NCI-H524 treated with DMSO at 0.1 percent for 48 hours (cell line): ENCODE data around the gene CLCN5.

ENCODE experiments used
- DNase-seq: peaks from one replicate; lab custom pipeline; 2025; lab: John Stamatoyannopoulos, UW

CLCN5 gene

DNA sequence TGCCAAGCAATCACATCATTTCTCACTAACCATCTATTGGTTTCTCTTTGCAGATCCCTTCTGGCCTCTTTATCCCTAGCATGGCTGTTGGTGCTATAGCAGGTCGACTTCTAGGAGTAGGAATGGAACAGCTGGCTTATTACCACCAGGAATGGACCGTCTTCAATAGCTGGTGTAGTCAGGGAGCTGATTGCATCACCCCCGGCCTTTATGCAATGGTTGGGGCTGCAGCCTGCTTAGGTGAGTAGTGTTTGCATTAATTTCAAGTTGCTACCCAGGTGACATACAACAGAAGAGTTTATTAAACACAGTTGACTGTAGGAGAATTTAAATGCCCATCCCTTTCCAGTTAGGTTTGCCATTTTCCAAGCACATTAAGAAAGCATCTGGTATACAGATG, 166.2 kb downstream of the CLCN5 start:
- DNase-seq, result no peak

DNA sequence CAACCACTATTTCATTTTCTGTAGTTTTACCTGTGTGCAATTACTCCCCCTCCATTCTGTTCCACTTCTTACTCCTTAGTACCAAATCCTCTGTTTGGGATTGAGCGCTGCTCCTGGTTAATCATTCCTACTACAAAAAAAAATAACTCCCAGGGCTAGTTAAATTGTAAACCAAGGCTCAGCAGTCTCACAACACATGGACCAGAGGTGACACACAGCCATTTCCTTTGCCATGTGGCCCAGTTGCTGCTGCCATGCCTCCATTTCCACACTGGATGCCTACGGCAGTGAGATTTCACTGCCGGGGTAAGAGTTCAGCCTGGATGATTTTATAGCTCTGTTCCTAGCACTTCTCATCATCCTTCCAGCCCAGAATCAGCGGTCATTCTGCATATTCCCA, 171.2 kb downstream of the CLCN5 start:
- DNase-seq, result no peak

DNA sequence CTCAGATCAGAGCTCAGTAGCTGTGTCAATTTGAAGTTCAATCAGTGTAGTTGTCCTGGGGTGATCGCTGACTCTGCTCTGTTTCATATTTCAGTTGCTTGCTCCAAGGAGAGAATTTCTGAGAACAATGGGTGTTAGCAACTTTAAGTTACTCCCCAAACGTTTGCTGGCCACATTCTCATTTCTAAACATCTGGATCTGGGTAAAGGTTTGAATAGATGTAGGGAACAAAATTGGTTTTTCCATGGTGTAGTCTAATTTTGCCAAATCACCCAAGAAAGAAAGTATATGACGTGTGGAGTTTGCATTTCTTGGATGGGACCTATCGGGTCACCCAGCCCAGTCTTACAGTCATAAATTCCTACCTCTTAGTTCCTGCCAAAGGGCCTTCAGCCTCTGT, 174.7 kb downstream of the CLCN5 start:
- no peak for DNase-seq

DNA sequence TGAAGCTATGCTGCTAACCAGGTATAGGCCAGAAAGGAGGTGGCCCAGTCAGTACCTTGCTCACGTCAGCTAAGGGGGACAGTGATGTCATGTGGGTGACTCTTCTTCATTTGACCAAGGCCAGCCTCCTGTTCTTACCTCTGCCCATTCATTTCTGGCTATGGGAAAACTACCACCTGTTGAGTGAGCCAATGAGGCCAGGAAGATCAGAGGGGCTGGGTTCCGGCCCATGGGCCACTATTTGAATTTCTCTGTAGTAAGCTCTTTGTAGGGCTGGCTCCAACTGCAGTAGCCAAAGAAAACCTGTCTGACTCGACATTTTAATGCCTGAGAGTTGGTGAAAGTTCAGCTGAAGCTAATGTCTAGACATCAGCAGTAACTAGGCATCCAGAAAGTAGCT, 175.8 kb downstream of the CLCN5 start:
- no peak for DNase-seq

- no peak for DNase-seq
Measured at GRCh38 chrX:50098749-50099148, 176.4 kb downstream of the CLCN5 start.

GRCh38 chrX:50099331-50099730, 176.9 kb downstream of the CLCN5 start:
- DNase-seq, result no peak

DNA sequence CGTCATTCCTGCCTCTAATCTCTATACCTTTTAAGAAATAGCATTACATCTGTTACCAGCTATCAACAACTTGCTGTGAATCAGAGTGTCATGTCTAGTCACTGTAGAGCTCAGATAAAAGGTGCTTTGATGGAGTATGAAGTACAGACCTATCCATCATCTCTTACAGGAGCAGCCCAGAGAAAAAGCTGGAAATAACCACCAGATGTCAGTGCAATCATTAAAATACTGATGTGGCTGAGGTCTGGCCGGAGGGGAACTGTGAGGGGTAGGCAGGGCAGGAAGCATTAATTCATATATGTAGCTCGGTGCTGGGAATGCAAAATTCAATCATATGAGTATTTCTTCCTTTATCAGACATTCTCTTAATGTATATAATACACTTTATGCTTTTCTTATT, 177.8 kb downstream of the CLCN5 start:
- DNase-seq, result no peak

GRCh38 chrX:50103176-50103575, 180.8 kb downstream of the CLCN5 start:
- no peak for DNase-seq

DNA sequence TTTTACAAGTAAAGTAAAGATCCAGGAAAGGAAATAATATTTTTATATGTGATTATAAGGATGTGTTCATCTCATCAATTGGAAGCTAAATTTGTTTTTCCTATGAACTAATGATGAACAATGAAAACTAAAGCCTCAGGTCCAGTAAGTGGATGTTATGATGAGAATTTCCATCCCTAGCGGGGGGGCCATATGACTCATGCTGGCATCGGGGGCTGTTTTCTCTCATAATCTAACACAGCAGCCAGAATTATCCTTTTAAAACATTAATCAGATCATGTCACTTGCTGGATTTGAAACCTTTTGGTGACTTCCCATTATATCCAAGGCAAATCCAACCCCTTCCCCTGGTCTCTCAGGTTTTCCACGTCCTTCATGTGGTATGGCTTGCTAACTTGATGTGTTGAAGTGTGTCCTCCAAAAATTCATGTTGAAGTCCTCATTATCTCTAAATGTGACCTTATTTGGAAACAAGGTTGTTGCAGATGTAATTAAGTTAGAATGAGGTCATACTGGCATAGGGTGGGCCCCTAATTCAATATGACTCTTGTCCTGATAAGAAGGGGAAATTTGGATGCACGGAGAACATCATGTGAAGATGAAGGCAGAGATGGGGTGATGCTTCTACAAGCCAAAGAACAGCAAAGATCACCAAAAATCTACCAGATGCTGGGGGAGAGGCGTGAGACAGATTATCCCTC, 181.6 kb downstream of the CLCN5 start:
- no peak for DNase-seq

- DNase-seq, result no peak
Measured at GRCh38 chrX:50106051-50106675, 183.8 kb downstream of the CLCN5 start.

- no peak for DNase-seq
Measured at GRCh38 chrX:50107470-50107869, 185.1 kb downstream of the CLCN5 start.

- no peak for DNase-seq
Measured at GRCh38 chrX:50108264-50108663, 185.9 kb downstream of the CLCN5 start.

DNA sequence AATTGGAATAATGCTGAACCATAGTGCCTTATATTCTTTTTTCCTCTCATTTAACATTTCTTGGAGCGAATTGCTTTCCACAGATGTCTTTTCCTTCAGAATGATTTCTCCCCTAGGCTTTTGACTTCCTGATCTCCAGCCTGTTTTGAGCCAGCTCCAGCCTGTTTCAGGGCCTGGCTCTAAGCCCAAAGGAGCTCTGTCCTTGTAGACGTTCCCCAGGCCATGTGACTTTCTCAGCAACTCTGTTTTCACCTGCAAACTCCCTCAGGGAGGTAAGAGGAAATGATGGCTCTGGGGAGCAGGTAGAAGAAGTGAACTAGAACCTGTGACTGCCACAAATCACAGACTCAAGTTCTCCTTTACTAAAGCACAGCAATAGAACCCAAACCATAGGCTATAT, 189.3 kb downstream of the CLCN5 start:
- DNase-seq, result no peak

GRCh38 chrX:50114113-50114512, 191.7 kb downstream of the CLCN5 start:
- no peak for DNase-seq

DNA sequence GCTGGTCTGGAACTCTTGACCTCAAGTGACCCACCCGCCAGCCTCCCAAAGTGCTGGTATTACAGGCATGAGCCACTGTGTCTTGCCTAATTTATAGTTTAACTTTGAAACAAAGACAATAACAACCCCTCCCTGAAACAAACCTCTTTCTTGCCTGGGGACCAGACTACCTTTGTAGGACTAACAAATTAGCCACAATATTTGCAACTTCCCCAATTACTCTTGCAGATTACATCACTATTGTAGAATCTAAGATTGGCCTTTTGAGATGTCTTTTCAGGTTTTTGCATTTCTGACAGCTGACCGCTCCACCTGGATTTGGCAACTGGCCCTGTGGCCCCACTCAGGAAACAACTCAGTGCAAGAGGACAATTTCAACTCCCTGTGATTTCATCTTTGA, 193.6 kb downstream of the CLCN5 start:
- no peak for DNase-seq

DNA sequence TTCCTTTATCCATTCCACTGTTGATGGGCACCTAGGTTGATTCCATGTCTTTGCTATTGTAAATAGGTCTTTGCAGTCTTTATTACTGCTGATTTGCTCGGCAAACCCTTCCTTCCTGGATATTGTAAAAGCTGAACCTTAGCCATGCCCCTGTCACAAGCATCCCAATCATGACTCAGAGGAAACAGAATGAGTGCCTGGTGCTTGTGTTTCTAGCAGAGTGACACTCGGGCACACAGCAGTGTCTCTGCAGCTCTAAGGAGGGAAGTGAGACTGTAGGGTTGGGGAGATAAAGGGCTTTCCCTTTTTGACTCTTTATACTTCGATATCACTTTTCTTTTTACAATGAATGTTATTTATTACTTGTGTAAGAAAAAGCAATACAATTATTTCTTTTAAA, 195.1 kb downstream of the CLCN5 start:
- DNase-seq, result no peak

GRCh38 chrX:50125480-50125879, 203.1 kb downstream of the CLCN5 start:
- DNase-seq, result no peak

DNA sequence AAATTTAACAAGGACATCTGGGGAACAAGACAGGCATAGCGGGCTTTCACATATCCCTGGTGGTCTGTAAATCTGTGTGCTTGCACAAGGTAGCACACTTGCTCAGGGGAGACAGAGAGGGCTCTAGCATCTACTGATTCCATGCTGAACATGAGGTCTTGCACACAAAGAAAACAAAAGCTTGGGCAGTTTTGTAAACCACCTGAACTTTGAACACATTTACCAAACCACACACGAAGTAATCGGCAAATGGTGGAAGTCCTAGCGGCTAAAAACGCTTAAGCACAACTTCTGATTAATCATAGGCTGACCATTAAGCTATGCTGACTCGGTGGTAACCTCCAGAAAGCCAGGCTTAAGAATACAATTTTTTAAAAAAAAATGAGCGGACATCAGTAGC, 225.6 kb downstream of the CLCN5 start:
- no peak for DNase-seq
